Measurements from ENCODE around the gene SIK2.

The SIK2 gene

DNA sequence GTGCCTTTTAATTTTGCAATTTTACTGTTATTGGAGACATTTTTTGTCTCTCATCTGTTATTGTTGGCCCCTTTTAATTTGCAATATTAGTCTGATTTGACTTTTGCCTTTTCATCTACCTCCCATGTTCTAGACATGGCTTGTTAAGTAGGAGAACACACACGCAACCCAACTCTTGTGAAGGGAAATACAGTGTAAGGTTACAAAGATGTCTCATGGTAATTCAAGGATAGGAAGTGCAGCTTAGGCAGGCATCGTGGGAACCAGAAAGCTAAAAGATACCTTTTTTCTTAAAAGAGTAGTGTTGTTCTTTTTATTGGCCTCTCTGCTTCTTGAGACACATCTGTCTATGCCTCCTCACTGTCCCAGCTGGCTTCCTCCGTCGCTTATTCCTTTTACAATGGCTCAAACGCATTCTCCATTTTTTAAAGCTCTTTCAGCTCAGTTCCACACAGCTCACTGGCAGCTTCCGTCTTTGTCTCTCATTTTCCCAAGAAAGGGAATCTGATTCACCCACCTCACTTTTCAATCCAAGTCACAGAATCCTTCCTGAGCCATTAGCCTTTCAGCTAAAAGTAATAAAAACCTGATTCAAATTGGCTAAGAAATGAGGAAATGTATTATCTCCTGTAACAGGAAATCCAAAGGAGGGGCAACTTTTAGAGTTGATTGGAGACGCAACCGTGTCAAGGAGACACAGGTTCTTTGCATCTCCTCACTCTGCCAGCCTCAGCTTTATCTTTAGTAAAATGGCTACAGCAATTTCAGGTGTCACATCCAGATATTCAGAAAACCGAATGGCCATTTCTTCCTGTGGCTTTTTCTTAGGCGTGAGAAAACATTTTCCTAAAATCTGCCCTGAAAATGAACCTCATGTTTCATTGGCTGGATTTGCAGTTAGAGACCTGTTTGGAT, 57.2 kb downstream of the SIK2 start:
- Histone ChIP-seq H3K4me3 (no peak overlapping the region), H3K36me3 (replicated peaks) (no peaks in the 10 kb centered on the region), H3K9me3 (no peaks in the 10 kb centered on the region), H3K27me3 (ENCODE audit: low read depth) (no peaks in the 10 kb centered on the region), H3K4me1 (peaks cover 13% of the 10 kb centered on the region)
- DNase-seq (ENCODE audit: low spot score in 2 of 2): no peak
- in situ Hi-C loops (cut with MboI; ENCODE audit: low sequenced_read_pairs): no loop called here

DNA sequence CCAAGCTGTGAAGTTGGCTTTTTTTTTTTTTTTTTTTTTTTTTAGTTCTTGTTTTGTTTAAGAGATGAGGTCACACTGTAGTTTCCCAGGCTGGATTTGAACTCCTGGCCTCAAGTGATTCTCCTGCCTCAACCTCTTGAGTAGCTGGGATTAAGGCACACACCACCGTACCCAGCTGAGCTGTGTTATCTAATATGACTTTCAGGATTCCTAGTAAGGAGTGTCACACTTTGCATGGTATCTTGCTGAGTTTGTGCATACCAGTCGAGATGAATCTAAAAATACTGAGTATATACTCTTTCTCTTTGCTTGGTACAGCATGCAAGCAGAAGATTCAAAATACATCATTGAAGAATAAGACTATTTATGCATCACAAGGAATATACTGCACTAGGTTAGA, 58.6 kb downstream of the SIK2 start:
- Histone ChIP-seq H3K27me3 (ENCODE audit: low read depth) (no peaks in the 10 kb centered on the region), H3K9me3 (no peaks in the 10 kb centered on the region), H3K4me1 (peaks cover 13% of the 10 kb centered on the region), H3K36me3 (replicated peaks) (no peaks in the 10 kb centered on the region), H3K4me3 (no peak overlapping the region)
- in situ Hi-C loops (cut with MboI; ENCODE audit: low sequenced_read_pairs): no loop called here
- DNase-seq (ENCODE audit: low spot score in 2 of 2): no peak

DNA sequence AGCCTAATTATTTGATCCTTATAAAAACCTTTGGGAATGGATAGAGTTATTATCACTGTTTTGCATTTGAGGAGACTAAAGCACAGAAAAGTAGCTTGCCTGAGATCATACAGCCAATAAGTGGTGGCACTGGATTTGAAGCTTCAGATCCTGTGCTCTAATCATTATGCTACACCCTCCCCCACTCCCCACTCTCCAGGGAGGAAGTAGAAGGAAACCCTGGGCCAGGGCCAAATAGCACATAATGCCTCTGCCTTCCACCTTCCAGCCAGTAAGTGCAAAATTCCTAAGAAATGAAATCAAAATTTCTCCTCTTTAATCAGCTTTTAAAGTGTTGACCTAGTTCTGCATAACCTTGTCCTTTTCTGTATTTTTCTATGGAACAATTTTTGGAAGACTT, 61.6 kb downstream of the SIK2 start:
- DNase-seq (ENCODE audit: low spot score in 2 of 2): no peak
- Histone ChIP-seq H3K27me3 (ENCODE audit: low read depth) (no peaks in the 10 kb centered on the region), H3K4me3 (no peak overlapping the region), H3K4me1 (no peaks in the 10 kb centered on the region), H3K36me3 (replicated peaks) (no peaks in the 10 kb centered on the region; the same call in 1 of the 2 replicates), H3K9me3 (no peaks in the 10 kb centered on the region)
- in situ Hi-C loops (cut with MboI; ENCODE audit: low sequenced_read_pairs): no loop called here

DNA sequence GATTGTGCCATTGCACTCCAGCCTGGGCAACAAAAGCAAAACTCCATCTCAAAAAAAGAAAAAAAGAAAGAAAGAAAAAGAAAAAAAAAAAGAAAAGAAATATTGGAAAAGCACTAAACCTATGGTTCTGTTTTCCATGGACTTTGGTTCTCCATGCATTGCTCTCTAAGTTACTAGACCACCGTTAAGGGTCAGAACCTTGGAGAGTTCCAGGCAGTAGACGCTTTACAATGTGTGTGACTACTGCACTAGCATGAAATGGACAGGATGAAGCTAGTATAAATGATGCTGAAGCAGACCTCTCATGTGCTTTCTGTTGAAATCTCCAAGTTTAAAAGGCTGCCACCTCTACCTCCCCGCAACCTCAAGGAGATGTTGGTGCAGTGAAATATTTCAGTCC, 63.5 kb downstream of the SIK2 start:
- in situ Hi-C loops (cut with MboI; ENCODE audit: low sequenced_read_pairs): no loop called here
- DNase-seq (ENCODE audit: low spot score in 2 of 2): peak in 1 of 2 experiments; percentile 52
- no peak overlapping the region for H3K4me3 ChIP-seq
- H3K9me3 ChIP-seq: no peaks in the 10 kb centered on the region
- no peaks in the 10 kb centered on the region for H3K27me3 ChIP-seq (ENCODE audit: low read depth)
- H3K36me3 ChIP-seq (replicated peaks): no peaks in the 10 kb centered on the region; the same call in 1 of the 2 replicates
- no peaks in the 10 kb centered on the region for H3K4me1 ChIP-seq

DNA sequence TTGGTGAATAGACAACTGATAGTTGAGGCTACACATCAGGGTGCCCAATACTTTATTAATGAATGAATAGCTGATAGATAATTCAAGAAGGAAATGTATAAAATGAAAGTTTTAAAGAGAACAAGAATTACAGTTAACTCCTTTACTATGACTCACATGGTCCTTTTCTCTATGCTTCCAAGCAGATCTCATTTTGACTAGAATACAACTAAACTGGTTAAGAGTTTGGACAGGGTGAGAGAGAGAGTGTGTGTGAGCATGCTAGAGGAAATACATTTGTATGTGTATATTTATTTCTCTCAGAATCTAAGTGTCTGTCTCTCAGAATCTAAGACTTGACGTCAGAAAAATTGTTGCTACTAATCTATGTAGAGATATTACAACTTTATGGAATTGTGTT, 66.7 kb downstream of the SIK2 start:
- Histone ChIP-seq H3K36me3 (replicated peaks) (no peaks in the 10 kb centered on the region; the same call in 1 of the 2 replicates), H3K4me3 (no peak overlapping the region), H3K9me3 (no peaks in the 10 kb centered on the region), H3K4me1 (no peaks in the 10 kb centered on the region), H3K27me3 (ENCODE audit: low read depth) (no peaks in the 10 kb centered on the region)
- in situ Hi-C loops (cut with MboI; ENCODE audit: low sequenced_read_pairs): no loop called here
- DNase-seq (ENCODE audit: low spot score in 2 of 2): no peak

DNA sequence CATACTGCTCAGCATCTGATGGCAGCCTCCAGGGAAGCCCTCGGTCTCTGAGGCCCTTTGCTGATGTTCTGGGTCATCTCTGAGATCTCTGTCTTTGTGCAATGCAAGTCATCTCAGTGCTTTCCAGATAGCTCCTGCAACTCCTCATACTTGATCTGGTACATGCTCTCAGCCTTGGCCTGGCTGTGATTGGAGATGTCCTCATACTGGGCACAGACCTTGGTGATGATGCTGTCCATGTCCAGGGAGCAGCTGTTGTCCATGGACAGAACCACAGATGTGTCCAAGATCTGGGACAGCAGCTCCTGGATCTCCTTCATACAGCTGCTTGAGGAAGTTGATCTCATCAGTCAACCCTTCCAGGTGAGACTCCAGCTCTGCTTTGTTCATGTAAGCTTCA, 69.1 kb downstream of the SIK2 start:
- no peaks in the 10 kb centered on the region; the same call in 1 of the 2 replicates for H3K36me3 ChIP-seq (replicated peaks)
- peaks cover 5% of the 10 kb centered on the region for H3K4me1 ChIP-seq
- no peaks in the 10 kb centered on the region for H3K27me3 ChIP-seq (ENCODE audit: low read depth)
- no peak for DNase-seq (ENCODE audit: low spot score in 2 of 2)
- no peaks in the 10 kb centered on the region for H3K9me3 ChIP-seq
- in situ Hi-C loops (cut with MboI; ENCODE audit: low sequenced_read_pairs): no loop called here
- H3K4me3 ChIP-seq: no peak overlapping the region

DNA sequence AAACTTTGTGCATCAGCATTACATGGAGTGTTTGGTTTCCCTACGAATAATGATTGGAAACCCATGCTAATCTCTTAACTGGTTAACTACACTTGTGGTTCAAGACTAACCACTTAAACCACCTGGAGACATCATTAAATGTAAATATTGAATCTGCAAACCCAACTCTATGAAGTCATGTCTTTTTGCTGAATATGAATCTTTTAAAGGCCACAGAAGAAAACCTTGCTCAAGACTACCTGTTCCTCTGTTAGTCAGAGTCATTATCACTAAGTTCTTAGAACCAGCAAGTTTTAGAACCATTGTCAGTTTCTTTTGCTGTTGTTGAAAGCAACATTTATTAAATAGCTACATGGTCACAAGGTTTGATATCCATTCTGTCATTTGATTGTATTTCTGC, 70.7 kb downstream of the SIK2 start:
- no peak for DNase-seq (ENCODE audit: low spot score in 2 of 2)
- Histone ChIP-seq H3K9me3 (no peaks in the 10 kb centered on the region), H3K4me3 (no peak overlapping the region), H3K36me3 (replicated peaks) (no peaks in the 10 kb centered on the region), H3K4me1 (peaks cover 5% of the 10 kb centered on the region), H3K27me3 (ENCODE audit: low read depth) (no peaks in the 10 kb centered on the region)
- in situ Hi-C loops (cut with MboI; ENCODE audit: low sequenced_read_pairs): no loop called here

DNA sequence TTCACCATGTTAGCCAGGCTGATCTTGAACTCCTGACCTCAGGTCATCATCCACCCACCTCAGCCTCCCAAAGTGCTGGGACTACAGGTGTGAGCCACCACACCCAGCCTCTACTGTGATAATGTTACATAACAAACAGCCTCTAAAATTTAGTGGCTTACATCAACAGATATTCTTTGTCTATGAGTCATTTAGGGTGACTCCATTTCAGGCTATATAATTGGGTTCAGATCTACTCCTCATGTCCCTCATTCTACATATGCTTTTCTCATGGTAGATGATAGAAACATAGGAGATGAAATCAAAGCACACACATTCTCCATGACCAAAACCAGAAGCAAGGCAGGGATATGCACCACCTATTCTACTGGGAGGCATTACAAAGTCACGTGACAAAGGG, 72.7 kb downstream of the SIK2 start:
- Histone ChIP-seq H3K9me3 (no peaks in the 10 kb centered on the region), H3K4me3 (no peak overlapping the region), H3K36me3 (replicated peaks) (no peaks in the 10 kb centered on the region), H3K4me1 (peaks cover 5% of the 10 kb centered on the region), H3K27me3 (ENCODE audit: low read depth) (no peaks in the 10 kb centered on the region)
- in situ Hi-C loops (cut with MboI; ENCODE audit: low sequenced_read_pairs): no loop called here
- DNase-seq (ENCODE audit: low spot score in 2 of 2): no peak

DNA sequence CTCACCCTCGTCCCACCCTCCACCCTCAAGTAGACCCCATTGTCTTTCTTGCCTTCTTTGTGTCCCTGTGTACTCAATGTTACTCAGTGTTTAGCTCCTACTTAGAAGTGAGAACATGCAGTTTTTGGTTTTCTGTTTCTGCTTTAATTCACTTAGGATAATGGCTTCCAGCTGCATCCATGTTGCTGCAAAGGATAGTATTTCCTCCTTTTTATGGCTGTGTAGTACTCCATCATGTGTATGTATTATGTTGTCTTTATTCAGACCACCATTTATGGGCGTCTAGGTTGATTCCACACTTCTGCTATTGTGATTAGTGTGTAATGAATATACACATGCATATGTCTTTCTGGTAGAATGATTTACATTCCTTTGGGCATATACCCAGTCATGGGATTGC, 73.6 kb downstream of the SIK2 start:
- H3K9me3 ChIP-seq: no peaks in the 10 kb centered on the region
- H3K36me3 ChIP-seq (replicated peaks): no peaks in the 10 kb centered on the region
- in situ Hi-C loops (cut with MboI; ENCODE audit: low sequenced_read_pairs): no loop called here
- DNase-seq (ENCODE audit: low spot score in 2 of 2): no peak
- peaks cover 5% of the 10 kb centered on the region for H3K4me1 ChIP-seq
- H3K27me3 ChIP-seq (ENCODE audit: low read depth): no peaks in the 10 kb centered on the region
- no peak overlapping the region for H3K4me3 ChIP-seq

DNA sequence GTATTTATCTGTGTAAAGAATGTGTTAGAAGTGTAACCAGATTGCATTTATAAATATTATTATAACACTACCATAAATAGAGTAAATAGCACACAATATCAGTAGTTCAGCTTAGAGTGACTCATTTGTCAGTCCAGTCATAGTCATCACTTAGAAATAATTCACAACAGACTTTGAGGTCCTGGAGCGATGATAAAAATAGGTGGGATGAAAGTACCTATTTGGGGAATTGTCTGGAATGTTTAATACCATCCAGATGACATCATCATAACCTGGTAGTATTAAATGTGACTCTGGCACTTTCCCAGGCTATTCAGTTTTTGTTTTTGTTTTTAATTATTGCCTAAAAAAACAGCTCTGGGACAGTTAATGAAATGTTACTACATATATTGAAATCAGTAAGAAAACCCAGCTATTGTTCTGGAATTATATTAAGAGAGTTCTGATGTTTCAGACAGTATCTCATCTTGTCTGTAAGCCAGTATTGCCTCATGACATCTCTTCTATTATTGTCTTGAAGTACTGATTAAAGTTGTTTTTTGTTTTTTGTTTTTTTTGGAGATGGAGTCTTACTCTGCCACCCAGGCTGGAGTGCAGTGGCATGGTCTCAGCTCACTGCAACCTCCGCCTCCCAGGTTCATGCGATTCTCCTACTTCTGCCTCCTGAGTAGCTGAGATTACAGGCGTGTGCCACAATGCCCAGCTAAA, 74.8 kb downstream of the SIK2 start:
- DNase-seq (ENCODE audit: low spot score in 2 of 2): no peak
- H3K9me3 ChIP-seq: no peaks in the 10 kb centered on the region
- in situ Hi-C loops (cut with MboI; ENCODE audit: low sequenced_read_pairs): no loop called here
- no peak overlapping the region for H3K4me3 ChIP-seq
- peaks cover 5% of the 10 kb centered on the region for H3K4me1 ChIP-seq
- H3K27me3 ChIP-seq (ENCODE audit: low read depth): no peaks in the 10 kb centered on the region
- no peaks in the 10 kb centered on the region for H3K36me3 ChIP-seq (replicated peaks)

DNA sequence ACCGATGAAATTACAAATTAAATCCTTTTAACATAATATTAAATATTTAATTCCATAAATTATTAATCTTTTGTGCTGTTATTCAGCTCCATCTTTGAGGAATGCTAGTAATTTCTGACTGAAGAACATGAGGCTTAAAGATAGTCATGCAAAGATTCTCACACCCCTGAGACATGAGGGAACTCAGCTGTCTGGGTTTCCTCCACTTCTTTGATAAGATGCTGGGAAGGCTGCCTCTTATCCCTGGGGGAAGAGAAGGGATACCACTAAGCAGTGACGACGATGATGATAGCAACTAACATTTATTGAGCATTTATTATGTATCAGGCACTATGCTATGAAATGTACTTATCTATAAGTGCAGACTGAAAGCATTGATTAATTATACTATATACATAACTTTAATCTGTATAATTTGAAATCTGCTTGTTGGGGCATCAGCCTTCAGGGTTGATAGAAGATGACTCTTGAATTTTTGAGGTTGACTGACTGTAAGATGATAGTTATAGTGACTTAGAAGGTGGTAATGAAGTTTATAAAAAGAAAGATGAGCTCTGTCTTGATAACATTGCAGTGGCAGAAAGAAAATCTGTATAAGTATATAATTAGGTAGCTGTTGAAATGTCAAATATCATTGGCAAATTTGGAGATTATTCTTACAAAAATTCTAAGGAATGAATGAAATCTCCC, 78.4 kb downstream of the SIK2 start:
- DNase-seq (ENCODE audit: low spot score in 2 of 2): no peak
- Histone ChIP-seq H3K4me3 (no peak overlapping the region), H3K27me3 (ENCODE audit: low read depth) (no peaks in the 10 kb centered on the region), H3K36me3 (replicated peaks) (no peaks in the 10 kb centered on the region), H3K9me3 (no peaks in the 10 kb centered on the region), H3K4me1 (peaks cover 5% of the 10 kb centered on the region)
- in situ Hi-C loops (cut with MboI; ENCODE audit: low sequenced_read_pairs): no loop called here

DNA sequence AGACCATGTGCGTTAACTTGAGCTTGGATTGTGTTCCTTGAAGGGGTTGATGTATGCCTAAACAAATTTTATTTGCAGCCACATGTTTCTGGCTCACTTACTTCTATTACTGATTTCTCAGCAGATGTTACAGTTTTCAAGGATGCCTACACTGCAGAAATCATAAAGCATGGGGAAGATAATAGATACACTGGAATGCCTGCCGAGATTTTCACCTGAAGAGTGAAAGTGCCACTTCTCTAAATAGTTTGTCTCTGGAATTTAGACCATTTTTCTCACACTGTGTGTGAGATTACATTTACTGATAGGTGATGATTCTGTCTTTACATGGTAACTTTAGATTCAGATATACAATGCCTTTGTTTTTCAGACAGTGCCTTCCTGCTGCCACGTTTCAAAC, 81.6 kb downstream of the SIK2 start:
- in situ Hi-C loops (cut with MboI; ENCODE audit: low sequenced_read_pairs): no loop called here

DNA sequence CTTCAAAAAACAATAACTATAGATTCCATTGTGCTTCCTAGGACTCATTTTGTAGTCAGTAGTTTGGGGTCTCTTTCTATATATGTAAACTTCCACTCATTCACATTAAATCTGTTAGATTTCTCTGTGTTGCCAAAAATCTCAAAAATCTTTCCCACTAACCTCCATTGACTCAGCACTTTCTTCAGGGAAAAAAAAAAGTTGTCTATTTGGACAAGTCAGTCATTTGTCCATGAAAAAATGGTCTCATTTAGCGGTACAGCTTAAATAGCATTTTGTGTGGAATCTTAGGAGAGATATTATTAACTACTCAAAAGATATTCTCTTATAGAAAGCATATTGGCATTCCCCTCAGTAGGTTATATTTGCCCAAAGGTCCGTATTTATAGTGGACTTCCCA, 82.0 kb downstream of the SIK2 start:
- DNase-seq (ENCODE audit: low spot score in 2 of 2): no peak
- Histone ChIP-seq H3K27me3 (ENCODE audit: low read depth) (no peaks in the 10 kb centered on the region), H3K4me1 (no peaks in the 10 kb centered on the region), H3K4me3 (no peak overlapping the region), H3K36me3 (replicated peaks) (no peaks in the 10 kb centered on the region), H3K9me3 (no peaks in the 10 kb centered on the region)
- in situ Hi-C loops (cut with MboI; ENCODE audit: low sequenced_read_pairs): no loop called here

More for the DNA sequence above, 81.6 kb downstream of the SIK2 start:
- H3K4me3 ChIP-seq: no peak overlapping the region
- no peaks in the 10 kb centered on the region for H3K9me3 ChIP-seq
- H3K36me3 ChIP-seq (replicated peaks): no peaks in the 10 kb centered on the region
- H3K27me3 ChIP-seq (ENCODE audit: low read depth): no peaks in the 10 kb centered on the region
- no peaks in the 10 kb centered on the region for H3K4me1 ChIP-seq
- no peak for DNase-seq (ENCODE audit: low spot score in 2 of 2)

DNA sequence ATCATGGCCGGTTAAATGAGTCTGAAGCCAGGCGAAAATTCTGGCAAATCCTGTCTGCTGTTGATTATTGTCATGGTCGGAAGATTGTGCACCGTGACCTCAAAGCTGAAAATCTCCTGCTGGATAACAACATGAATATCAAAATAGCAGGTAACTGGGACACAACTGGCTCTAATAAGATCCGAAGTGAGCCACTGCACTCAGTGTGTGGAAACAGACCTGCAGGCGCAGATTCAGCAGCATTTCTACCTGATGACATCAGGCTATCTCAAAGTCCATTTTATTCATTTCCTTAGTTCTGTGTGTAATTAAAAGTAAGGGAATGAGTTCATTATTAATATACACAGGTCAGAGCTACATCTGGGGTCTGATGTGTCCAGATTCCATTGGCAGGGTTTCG, 85.8 kb downstream of the SIK2 start:
- in situ Hi-C loops (cut with MboI; ENCODE audit: low sequenced_read_pairs): no loop called here
- no peaks in the 10 kb centered on the region for H3K27me3 ChIP-seq (ENCODE audit: low read depth)
- no peak for DNase-seq (ENCODE audit: low spot score in 2 of 2)
- no peaks in the 10 kb centered on the region for H3K4me1 ChIP-seq
- no peaks in the 10 kb centered on the region for H3K9me3 ChIP-seq
- no peaks in the 10 kb centered on the region for H3K36me3 ChIP-seq (replicated peaks)
- H3K4me3 ChIP-seq: no peak overlapping the region

Measured in HAP-1 (cell line).